ENCODE measurements around the gene IFNL1.

DNA sequence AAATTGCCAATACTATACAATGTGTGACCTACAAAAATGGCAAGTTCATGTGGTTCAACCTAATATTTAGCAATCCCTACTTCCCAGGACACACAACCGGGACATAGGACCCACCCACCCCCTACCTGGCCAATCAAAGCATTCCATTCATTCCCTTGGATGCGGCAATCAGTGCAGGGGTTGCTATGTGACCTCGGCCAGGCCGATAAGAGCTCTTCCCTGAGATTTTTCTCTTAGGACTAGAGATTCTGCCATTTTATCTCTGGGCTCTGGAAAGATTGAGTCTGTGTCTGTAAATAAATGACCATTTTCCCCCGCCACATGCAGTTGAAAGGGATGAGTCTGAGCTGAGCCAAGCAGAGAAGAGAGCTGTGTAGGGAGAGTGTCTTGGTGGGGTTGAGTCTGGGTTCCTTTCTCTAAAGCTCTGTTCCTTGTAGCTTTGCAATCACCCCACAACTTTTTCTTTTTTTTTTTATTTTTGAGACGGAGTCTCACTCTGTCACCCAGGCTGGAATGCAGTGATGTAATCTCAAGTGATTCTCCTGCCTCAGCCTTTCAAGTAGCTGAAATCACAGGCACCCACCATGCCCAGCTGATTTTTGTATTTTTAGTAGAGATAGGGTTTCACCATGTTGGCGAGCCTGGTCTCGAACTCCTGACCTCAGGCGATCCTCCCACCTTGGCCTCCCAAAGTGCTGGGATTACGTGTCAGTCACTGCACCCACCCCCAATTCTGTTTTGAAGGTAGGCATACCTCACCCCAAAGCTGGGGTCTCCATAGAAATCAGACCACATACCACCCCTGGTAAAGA, 7.4 kb downstream of the IFNL1 start:
- TF ChIP-seq POLR2AphosphoS5 (IDR thresholded peaks at IDR 0.05; ENCODE audit: low read depth, low read length) (no peak), POLR2A (IDR thresholded peaks at IDR 0.05; ENCODE audit: low read depth, low read length) (no peak), TAF1 (IDR thresholded peaks at IDR 0.05; ENCODE audit: borderline replicate concordance, low read depth, low read length) (no peak)
